Muscle layer of duodenum (tissue), 2 donors: ENCODE measurements around the gene LLCFC1.

Experiments
- H3K27ac ChIP-seq: one replicate; pipeline ENCODE4 v1.7.0; 2013; ENCODE audit warnings: mild to moderate bottlenecking, low read length
- H3K27me3 ChIP-seq: one replicate; pipeline ENCODE4 v1.7.0; 2013; ENCODE audit warnings: low read depth, mild to moderate bottlenecking, control low read depth, low read length
- H3K36me3 ChIP-seq, 2 donors: one replicate each; pipeline ENCODE4 v1.7.0; 2013; ENCODE audit warnings: low read length in 2 of 2, control low read depth in 1 of 2, mild to moderate bottlenecking in 1 of 2; ENCODE audit not compliant: insufficient read depth in 2 of 2, control insufficient read depth in 1 of 2
- H3K4me1 ChIP-seq, 2 donors: one replicate each; pipeline ENCODE4 v1.7.0; 2013; ENCODE audit warnings: low read length in 2 of 2, mild to moderate bottlenecking in 2 of 2, control low read depth in 1 of 2, moderate library complexity in 1 of 2; ENCODE audit not compliant: insufficient read depth in 2 of 2, control insufficient read depth in 1 of 2
- H3K4me3 ChIP-seq, 2 donors: one replicate each; pipeline ENCODE4 v1.7.0; 2013; ENCODE audit warnings: low read length in 2 of 2, low read depth in 1 of 2, mild to moderate bottlenecking in 1 of 2
- H3K9me3 ChIP-seq, 2 donors: one replicate each; pipeline ENCODE4 v1.7.0; 2013; ENCODE audit warnings: low read length in 2 of 2, control low read depth in 1 of 2, mild to moderate bottlenecking in 1 of 2; ENCODE audit not compliant: control insufficient read depth in 1 of 2
- donor health status: healthy.

Gene LLCFC1

GRCh38 chr7:142939226-142939910 lies at the start of gene LLCFC1:
LLCFC1 (plus strand) TSS chr7:142939484; CDS start chr7:142939622, 138 bp downstream.
- no peaks in the 10 kb centered on the region for H3K27me3 ChIP-seq
- H3K27ac ChIP-seq = no peak within 1 kb of the TSS

DNA sequence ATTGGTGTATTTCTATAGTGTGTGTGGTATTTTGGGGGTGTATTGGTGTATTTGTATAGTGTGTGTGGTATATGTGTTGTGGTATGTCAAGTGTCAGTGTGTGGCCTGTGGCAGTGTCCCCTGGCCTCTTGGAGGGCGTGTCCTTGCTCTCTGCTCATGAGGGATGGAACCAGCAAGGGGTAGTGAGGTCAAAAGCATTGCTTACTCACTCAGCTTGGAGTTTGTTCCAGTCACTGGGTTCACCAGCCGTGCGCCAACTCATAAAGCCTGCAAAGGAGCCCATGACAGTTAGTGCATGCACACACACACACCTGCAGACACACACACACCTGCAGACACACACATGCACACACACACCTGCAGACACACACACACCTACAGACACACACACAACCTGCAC lies 49.5 kb upstream of the LLCFC1 start:
- H3K27me3 ChIP-seq = peaks cover 3% of the 10 kb centered on the region
- no peaks in the 10 kb centered on the region for H3K36me3 ChIP-seq
- H3K9me3 ChIP-seq = no peaks in the 10 kb centered on the region
- H3K4me1 ChIP-seq = no peaks in the 10 kb centered on the region
- no peak overlapping the region for H3K4me3 ChIP-seq
- H3K27ac ChIP-seq = no peak overlapping the region

More at GRCh38 chr7:142939226-142939910, at the start of gene LLCFC1:
- Histone ChIP-seq H3K4me3 (no peak within 1 kb of the TSS), H3K36me3 (no peaks in the 10 kb centered on the region), H3K4me1 (no peaks in the 10 kb centered on the region), H3K9me3 (no peaks in the 10 kb centered on the region)

- peaks cover 3% of the 10 kb centered on the region for H3K27me3 ChIP-seq
- no peaks in the 10 kb centered on the region for H3K4me1 ChIP-seq
- H3K36me3 ChIP-seq = no peaks in the 10 kb centered on the region
- no peaks in the 10 kb centered on the region for H3K9me3 ChIP-seq
- no peak overlapping the region for H3K4me3 ChIP-seq
- no peak overlapping the region for H3K27ac ChIP-seq
These were observed 48.3 kb upstream of the LLCFC1 start for GRCh38 chr7:142890874-142891485.

DNA sequence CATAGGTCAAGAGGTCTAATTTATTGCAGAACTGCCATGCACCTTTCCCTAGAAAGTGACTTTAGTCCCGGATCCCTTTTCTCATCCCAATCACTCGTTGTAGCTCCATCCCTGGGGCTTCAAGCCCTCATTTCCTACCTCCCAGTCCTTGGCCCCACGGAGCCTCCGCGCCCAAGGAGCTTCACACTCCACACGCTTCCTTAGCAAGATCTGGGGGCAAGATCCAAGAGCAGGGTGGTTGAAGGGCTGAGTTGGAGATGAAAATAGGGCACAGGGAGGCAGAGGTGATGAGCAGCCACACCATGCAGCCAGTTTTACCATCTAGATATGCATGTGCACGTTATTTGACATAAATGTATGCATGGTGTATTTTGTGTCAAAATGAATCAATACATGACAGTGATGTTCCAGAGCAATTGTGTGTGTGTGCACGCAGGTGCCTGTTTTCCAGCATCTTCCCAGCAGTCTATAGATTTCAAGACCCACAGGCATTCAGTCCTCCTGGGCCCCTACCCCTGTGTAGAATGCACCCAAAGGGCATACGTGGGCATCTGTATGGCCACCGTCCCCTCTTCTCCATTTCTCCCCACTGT lies 47.7 kb upstream of the LLCFC1 start:
- no peaks in the 10 kb centered on the region for H3K4me1 ChIP-seq
- no peaks in the 10 kb centered on the region for H3K36me3 ChIP-seq
- no peaks in the 10 kb centered on the region for H3K9me3 ChIP-seq
- peaks cover 2% of the 10 kb centered on the region for H3K27me3 ChIP-seq
- no peak overlapping the region for H3K27ac ChIP-seq
- H3K4me3 ChIP-seq = no peak overlapping the region

GRCh38 chr7:142892951-142893350 lies 46.3 kb upstream of the LLCFC1 start:
- Histone ChIP-seq H3K27ac (no peak overlapping the region), H3K4me1 (no peaks in the 10 kb centered on the region), H3K36me3 (no peaks in the 10 kb centered on the region), H3K9me3 (no peaks in the 10 kb centered on the region), H3K27me3 (no peaks in the 10 kb centered on the region), H3K4me3 (no peak overlapping the region)

DNA sequence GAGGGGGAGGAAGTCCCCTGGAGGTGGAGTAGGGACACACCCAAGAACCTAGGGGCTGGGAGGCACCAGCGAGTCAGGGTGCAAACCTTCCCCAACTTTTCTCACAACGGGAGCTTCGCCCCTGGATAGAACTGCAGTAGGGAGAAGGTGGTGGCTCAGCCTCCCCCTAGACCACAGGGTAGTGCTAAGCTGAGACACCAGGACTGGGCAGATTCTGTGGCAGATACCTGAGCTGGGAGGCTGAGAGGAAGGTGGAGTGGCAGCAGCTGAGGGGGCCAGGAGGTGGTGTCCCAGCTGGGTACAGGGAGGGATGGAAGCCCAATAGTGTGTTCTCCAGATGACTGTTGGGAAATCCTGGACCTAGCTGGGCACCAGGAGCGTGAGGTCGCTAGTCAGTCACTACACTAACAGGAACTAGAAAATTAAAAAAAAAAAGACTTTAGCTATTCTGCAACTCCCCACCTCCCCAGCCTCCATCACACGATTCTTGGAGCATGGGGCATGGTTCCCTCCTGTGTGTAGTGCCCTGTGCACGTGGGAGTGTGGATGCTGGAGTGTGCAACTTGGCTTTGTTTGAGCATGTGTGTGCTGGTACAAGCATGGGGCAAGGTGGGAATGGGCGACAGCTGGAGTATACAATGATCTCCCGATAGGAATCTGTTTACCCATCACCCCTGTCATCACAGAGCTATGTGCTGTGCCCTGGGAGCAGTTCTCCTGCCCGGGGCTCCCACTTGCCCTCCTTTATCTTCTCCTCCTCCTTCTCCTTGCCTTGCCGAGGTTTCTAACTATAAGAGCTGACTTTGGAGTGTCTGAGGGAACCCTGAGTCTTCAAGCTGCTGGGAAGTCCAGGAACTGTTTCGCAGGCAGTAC lies 44.9 kb upstream of the LLCFC1 start:
- Histone ChIP-seq H3K9me3 (no peaks in the 10 kb centered on the region), H3K27ac (no peak overlapping the region), H3K4me3 (no peak overlapping the region), H3K27me3 (no peaks in the 10 kb centered on the region), H3K36me3 (no peaks in the 10 kb centered on the region), H3K4me1 (no peaks in the 10 kb centered on the region)

DNA sequence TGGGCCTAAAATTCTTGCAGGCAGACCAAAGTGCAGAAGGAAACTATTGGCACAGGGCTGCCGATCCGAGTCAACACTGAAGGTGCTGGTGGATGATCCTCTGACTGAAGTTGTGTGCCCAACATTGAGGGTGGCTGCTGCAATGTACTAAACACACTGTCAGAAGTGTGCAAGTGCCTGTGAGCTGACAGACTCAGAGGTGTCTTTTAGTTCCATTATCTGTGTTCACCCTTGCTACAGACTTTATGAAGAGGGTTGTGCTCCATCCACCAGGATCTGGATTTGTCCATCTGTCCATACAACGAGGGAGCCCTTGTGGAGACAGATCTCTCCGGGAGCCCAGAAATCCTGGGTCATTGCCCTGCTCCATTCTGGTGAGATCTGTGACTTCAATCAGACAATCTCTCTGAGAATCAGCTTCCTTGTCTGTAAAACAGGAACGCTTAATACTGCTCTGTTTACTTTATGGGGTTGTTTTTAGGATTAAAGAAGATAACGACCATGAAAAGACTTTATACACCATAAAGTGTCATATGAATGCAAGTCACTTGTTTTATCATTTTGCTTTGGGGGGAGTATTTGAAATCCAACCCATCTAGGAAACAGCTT lies 44.2 kb upstream of the LLCFC1 start:
- Histone ChIP-seq H3K4me3 (no peak overlapping the region), H3K9me3 (no peaks in the 10 kb centered on the region), H3K4me1 (no peaks in the 10 kb centered on the region), H3K36me3 (no peaks in the 10 kb centered on the region), H3K27ac (no peak overlapping the region), H3K27me3 (no peaks in the 10 kb centered on the region)

DNA sequence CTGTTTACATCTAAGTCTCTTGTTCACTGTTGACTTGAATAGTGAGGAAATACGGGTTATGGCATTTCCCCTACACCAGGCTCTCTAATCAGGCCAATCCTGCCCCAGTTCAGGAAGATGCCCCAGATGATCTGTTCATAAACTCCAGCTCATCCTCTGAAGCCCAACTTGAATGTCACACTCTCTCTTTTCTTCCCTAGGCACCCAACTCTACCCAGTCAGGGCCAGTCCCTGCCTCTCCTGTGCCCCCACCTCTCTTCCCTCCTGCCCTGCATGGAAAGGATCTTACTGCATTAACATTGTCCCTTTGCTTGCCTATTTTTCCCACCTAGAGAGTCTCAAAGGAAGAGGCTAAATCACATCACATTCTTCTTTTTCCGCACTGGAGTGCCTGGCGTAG lies 43.1 kb upstream of the LLCFC1 start:
- H3K36me3 ChIP-seq = no peaks in the 10 kb centered on the region
- no peaks in the 10 kb centered on the region for H3K27me3 ChIP-seq
- no peak overlapping the region for H3K4me3 ChIP-seq
- H3K27ac ChIP-seq = no peak overlapping the region
- no peaks in the 10 kb centered on the region for H3K9me3 ChIP-seq
- no peaks in the 10 kb centered on the region for H3K4me1 ChIP-seq

GRCh38 chr7:142896741-142897379 lies 42.4 kb upstream of the LLCFC1 start:
- Histone ChIP-seq H3K27me3 (no peaks in the 10 kb centered on the region), H3K4me1 (no peaks in the 10 kb centered on the region), H3K27ac (no peak overlapping the region), H3K4me3 (no peak overlapping the region), H3K9me3 (no peaks in the 10 kb centered on the region), H3K36me3 (no peaks in the 10 kb centered on the region)

DNA sequence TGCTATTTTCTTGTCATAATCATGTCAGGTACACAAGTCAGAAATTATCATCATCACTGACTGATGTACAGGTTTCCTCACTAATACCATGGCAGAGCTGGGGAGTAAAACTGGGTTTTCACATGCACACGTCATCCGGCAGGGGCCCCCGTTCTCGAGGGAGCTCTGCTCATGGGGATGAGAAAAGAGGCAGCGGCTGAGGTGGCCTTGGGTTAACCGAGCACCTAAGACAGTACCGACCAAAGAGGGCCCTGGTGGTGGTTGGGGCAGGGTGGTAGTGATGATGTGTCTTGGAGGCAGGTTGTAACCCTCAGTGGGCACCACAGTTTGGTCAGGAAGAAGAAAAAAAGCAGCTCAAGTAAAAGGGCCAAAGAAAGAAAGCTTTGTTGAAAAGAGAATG lies 41.6 kb upstream of the LLCFC1 start:
- Histone ChIP-seq H3K27me3 (no peaks in the 10 kb centered on the region), H3K9me3 (no peaks in the 10 kb centered on the region), H3K36me3 (no peaks in the 10 kb centered on the region), H3K4me1 (no peaks in the 10 kb centered on the region), H3K4me3 (no peak overlapping the region), H3K27ac (no peak overlapping the region)
